DMS 273 treated with DMSO at 0.1 percent for 48 hours (cell line): ENCODE results near the gene PCDHGB5.
"Not testable (repeated sequence)": the region's sequence is repeated elsewhere in the genome, so short reads cannot be mapped to it uniquely, and the experiment has no call there.

Experiments used
- DNase-seq: peaks from one replicate; lab custom pipeline; 2025; lab: John Stamatoyannopoulos, UW

PCDHGB5 gene

GRCh38 chr5:141397756-141398551 lies at the start of gene PCDHGB5:
TSS of gene PCDHGB5 (plus strand) at chr5:141397947. CDS start at chr5:141398128, 181 bp downstream.
- not testable (repeated sequence) for DNase-seq

GRCh38 chr5:141349917-141350619 lies 47.7 kb upstream of the PCDHGB5 start, which contains the start of gene PCDHGB1:
TSS of gene PCDHGB1 (plus strand) at chr5:141350099. CDS start at chr5:141350261, 162 bp downstream.
- DNase-seq = peak; percentile 42

DNA sequence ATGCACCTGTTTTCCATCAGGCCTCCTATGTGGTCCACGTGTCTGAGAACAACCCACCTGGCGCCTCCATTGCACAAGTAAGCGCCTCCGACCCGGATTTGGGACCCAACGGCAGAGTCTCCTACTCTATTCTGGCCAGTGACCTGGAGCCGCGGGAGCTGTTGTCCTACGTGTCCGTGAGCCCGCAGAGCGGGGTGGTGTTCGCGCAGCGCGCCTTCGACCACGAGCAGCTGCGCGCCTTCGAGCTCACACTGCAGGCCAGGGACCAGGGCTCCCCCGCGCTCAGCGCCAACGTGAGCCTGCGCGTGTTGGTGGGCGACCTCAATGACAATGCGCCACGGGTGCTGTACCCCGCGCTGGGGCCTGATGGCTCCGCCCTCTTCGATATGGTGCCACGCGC lies 46.2 kb upstream of the PCDHGB5 start:
- DNase-seq = no peak

GRCh38 chr5:141354900-141355469 lies 42.8 kb upstream of the PCDHGB5 start, which contains the start of gene PCDHGA4:
TSS of gene PCDHGA4 (plus strand) at chr5:141355021. CDS start at chr5:141355108, 87 bp downstream.
- no peak for DNase-seq

GRCh38 chr5:141355641-141356040 lies 42.1 kb upstream of the PCDHGB5 start:
- no peak for DNase-seq

DNA sequence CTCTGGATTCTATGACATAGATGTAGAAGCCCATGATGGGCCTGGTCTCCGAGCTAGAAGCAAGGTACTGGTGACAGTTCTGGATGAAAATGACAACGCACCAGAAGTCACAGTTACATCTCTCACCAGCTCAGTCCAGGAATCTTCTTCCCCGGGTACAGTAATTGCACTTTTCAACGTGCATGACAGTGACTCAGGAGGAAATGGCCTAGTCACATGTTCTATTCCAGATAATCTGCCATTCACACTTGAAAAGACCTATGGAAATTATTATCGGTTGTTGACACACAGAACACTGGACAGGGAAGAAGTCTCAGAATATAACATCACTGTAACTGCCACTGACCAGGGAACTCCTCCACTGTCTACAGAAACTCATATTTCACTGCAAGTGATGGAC lies 41.6 kb upstream of the PCDHGB5 start:
- no peak for DNase-seq

DNA sequence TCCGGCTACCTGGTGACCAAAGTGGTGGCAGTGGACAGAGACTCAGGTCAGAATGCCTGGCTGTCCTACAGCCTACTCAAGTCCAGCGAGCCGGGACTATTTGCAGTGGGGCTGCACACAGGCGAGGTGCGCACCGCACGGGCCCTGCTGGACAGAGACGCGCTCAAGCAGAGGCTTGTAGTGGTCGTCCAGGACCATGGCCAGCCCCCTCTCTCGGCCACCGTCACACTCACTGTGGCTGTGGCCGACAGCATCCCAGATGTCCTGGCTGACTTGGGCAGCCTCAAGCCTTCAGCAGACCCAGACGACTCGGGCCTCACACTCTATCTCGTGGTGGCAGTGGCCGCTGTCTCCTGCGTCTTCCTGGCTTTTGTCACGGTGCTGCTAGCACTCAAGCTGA lies 40.8 kb upstream of the PCDHGB5 start:
- DNase-seq = no peak

DNA sequence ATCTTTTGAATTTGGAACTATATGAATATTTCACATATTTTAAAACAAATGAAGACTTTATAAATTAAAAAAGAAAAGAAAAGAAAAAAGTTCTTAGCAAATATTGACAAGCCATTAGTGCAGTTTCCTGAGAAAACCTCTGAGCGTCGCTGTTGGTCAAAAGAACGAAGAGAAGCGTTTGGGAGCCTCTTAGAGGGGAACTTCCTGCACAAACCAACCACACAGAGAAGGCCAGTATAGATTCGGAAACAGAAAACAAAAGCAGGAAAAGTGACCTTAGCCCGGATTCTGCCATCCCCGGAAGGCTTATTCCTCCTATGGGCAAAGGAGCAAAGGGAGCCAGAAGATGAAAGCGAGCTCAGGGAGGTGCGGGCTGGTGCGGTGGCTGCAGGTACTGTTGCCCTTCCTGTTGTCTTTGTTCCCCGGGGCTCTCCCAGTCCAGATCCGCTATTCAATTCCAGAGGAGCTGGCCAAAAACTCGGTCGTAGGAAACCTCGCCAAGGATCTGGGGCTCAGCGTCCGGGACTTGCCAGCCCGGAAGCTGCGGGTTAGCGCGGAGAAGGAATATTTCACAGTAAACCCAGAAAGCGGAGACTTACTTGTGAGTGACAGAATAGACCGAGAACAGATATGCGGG lies 37.8 kb upstream of the PCDHGB5 start, which contains the start of gene PCDHGB2:
TSS of gene PCDHGB2 (plus strand) at position 205 of the 637 bp plus-strand sequence. CDS start at position 347, 142 bp downstream.
- DNase-seq = no peak

DNA sequence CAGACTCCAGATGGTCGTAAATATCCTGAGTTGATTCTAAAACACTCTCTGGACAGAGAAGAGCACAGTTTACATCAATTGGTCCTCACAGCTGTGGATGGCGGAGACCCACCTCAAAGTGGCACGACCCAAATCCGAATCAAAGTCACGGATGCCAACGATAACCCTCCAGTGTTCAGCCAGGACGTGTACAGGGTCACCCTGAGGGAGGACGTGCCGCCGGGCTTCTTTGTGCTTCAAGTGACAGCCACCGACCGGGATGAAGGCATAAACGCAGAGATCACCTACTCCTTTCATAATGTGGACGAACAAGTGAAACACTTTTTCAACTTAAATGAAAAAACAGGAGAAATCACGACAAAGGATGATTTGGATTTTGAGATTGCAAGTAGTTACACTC lies 37.1 kb upstream of the PCDHGB5 start:
- no peak for DNase-seq

GRCh38 chr5:141362719-141363118 lies 35.0 kb upstream of the PCDHGB5 start:
- DNase-seq = no peak

GRCh38 chr5:141363952-141364660 lies 33.6 kb upstream of the PCDHGB5 start, which contains the start of gene PCDHGA5:
TSS of gene PCDHGA5 (plus strand) at chr5:141364162. CDS start at chr5:141364331, 169 bp downstream.
- no peak for DNase-seq

DNA sequence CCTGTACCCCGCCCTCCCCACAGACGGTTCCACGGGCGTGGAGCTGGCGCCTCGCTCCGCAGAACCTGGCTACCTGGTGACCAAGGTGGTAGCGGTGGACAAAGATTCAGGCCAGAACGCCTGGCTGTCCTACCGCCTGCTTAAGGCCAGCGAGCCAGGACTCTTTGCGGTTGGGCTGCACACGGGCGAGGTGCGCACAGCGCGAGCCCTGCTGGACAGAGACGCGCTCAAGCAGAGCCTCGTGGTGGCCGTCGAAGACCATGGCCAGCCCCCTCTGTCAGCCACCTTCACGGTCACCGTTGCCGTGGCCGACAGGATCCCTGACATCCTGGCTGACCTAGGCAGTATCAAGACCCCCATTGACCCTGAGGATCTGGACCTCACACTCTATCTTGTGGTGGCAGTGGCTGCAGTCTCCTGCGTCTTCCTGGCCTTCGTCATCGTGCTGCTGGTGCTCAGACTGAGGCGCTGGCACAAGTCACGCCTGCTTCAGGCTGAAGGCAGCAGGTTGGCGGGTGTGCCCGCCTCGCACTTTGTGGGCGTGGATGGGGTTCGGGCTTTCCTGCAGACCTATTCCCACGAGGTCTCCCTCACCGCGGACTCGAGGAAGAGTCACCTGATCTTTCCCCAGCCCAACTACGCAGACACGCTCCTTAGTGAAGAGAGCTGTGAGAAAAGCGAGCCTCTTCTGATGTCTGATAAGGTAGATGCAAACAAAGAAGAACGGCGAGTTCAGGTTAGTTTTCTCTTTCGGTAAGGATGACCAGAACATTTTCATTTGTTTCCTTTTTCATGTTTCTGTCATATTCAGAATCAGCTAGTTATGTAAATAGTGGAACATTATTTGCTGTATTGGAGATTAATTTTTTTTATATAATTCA lies 31.5 kb upstream of the PCDHGB5 start:
- DNase-seq = no peak

DNA sequence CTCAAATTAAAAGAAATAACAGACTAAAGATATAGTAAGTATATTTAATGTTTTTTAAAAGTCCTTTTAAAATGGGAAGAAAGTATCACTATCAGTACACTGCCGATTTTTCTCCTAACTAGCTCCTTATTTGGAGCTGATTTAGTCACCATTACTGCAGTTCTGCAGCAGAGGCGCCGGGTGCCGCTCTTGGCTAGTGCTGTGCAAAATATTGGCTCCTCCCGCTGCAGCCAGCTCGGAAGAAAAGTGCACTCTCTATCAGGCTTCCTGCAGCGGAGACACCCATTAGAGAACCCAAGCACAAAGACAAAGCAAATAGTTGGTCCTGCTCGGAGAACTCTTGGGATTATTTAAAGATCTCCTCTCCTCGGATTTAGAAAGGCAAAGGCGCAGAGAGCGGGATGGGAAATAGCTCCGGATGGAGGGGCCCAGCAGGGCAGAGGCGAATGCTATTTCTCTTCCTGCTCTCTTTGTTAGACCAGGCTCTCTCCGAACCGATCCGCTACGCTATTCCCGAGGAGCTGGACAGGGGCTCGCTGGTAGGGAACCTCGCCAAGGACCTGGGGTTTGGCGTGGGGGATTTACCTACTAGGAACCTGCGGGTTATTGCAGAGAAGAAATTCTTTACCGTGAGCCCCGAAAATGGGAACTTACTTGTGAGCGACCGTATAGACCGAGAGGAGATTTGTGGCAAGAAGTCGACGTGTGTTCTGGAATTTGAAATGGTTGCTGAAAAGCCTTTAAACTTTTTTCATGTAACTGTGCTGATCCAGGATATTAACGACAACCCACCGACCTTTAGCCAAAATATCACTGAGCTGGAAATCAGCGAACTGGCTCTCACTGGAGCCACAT lies 27.5 kb upstream of the PCDHGB5 start, which contains the start of gene PCDHGB3:
TSS of gene PCDHGB3 (plus strand) at position 249 of the 855 bp plus-strand sequence. CDS start at position 402, 153 bp downstream.
- no peak for DNase-seq

GRCh38 chr5:141371572-141372475 lies 25.9 kb upstream of the PCDHGB5 start:
- DNase-seq = no peak

DNA sequence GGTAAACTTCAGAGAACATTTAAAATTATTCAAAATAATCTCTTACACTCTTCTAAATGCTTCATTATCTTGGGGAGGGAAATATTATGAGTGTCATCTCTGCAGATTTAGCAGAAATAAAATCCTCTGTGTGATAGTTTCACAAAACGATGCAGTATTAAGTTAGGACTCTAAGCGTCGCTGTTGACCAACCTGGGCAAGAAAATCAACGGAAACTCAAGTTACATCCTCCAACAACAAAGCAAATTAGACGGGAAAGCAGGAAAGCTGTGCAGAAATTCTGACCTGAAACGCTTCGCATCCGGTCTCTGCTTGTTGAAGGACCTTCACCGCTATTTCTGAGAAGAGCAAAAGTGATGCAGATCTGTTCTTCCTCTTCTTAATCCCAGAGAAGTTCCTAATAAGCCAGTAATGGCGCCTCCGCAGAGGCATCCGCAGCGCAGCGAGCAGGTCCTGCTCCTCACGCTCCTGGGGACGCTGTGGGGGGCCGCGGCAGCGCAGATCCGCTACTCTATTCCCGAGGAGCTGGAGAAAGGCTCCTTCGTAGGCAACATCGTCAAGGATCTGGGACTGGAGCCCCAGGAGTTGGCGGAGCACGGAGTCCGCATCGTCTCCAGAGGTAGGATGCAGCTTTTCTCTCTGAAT lies 24.0 kb upstream of the PCDHGB5 start, which contains the start of gene PCDHGA6:
TSS of gene PCDHGA6 (plus strand) at position 219 of the 645 bp plus-strand sequence. CDS start at position 412, 193 bp downstream.
- DNase-seq = no peak

DNA sequence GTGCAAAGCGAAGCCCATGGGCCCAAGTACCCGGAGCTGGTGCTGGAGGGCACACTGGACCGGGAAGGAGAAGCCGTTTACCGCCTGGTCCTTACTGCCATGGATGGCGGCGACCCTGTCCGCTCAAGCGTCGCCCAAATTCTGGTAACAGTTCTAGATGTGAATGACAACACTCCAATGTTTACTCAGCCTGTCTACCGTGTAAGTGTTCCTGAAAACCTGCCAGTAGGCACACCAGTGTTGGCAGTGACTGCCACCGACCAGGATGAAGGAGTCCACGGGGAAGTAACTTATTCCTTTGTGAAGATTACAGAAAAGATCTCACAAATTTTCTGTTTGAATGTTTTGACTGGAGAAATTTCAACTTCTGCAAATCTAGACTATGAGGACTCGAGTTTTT lies 23.1 kb upstream of the PCDHGB5 start:
- no peak for DNase-seq

GRCh38 chr5:141375444-141376155 lies 22.1 kb upstream of the PCDHGB5 start:
- not testable (repeated sequence) for DNase-seq
